GM11168 (cell line): ENCODE results near the gene CRYM.

Source experiments
- in situ Hi-C: fragments of 300-500 bp; cut with MboI; formaldehyde crosslinking; loops from one replicate; pipeline ENCODE4 v1.12.0; 2022; ENCODE audit warnings: low sequenced_read_pairs; ENCODE audit not compliant: unreplicated experiment

Gene CRYM

DNA sequence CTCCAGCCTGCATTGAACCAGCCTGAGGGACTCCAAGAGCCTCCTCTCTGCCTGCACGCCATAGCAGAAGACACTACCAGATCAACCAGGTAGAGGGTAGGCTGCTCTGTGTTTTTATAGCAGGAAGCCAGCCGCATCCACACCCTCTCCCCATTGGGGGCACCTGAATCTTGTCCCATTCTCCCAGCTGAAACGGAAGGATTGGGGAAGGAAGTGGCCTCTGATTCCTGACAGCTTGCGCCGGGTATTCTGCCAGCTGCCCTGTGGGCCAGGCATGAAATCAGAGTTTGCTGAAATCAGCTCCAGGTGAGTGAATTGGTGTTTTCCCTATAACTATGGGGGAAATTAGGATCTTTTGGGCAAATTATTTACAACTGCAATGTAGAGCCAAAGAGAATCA, 66.6 kb downstream of the CRYM start, which contains the start of gene ZP2:
TSS of gene ZP2 (minus strand) at position 89 of the 400 bp plus-strand sequence. CDS start at position 62, 27 bp downstream.
- in situ Hi-C loops = no loop called here
